ENCODE data around the gene SYNE2.
"Not testable (repeated sequence)": the region's sequence is repeated elsewhere in the genome, so short reads cannot be mapped to it uniquely, and the experiment has no call there.

The SYNE2 gene

DNA sequence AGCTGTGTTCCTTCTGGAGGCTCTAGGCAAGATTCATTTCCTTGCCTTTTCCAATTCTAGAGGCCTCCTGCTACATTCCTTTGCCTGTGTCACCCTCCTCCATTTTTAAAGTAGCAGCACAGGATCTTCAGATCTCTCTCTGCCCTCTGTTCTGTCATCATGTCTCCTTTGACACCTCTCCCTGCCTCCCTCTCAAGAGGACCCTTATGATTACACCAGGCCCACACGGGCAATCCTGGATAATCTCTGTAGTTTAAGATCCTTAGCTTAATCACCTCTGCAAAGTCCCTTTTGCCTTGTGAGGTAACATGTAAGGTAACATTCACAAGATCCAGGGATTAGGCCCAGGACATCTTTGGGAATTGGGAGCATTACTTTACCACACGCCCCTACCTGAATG is 155.2 kb downstream of the SYNE2 start:
- DNase-seq (ENCODE audit: low spot score) = no peak
- no peak for FAIRE-seq

DNA sequence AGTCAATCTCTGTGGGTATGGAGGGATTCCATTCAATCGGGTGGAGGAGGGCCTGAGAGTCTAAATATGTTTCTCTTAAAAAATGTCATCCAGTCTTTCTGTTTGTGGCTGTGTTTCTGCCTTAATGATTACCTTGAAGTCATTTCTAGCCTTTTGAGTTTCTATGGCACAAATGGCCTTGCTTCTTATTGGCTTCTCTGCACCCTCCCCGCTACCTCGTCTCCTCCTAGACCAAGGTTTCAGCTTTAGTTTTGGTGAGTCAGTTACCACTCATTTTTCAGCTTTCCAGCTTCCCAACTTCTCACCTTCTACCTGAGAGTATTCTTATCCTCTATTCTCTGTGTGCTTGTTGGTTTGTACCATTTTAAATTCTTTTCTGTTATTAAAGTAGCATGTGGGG is 159.2 kb downstream of the SYNE2 start:
- DNase-seq (ENCODE audit: low spot score) = no peak

DNA sequence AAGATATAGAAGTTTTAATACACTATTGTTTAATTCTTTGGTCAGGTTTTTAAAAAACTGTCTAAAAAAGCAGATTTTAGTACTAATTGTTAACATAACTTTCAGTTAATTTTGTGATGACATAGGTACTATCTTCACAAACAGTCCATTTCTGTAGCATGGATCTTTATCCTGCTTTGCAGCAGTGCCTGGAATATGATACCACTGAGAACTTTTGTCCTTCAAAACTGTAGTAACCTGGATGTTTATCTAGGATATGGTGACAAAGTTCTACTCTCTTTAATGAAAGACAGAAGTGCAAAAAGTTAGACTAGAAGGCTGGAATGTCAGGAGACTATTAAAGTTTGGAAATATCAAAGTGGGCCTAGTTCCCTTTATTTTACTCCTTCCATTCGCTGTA is 159.9 kb downstream of the SYNE2 start:
- DNase-seq (ENCODE audit: low spot score) (no peak), FAIRE-seq (no peak)

More for the DNA sequence above, 159.2 kb downstream of the SYNE2 start:
- FAIRE-seq = no peak

DNA sequence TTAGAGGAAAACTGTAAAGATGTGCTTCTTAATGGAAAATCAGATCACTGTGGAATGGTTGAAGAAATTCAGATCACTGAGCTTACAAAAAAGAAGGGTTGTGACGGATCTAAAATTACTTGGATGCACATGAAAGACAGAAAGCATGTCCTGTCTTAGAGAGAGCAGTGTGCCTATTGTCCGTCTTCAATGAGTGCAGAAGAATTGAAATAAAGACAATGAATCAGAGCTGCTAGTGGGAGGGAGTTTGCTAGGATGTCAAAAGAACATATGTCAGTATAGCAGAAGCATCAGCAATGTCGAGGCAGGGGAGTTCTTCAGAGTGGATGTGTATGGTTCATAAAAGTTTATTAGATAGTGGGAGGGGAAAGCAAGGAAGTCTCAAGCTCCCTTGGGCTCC is 172.7 kb downstream of the SYNE2 start:
- FAIRE-seq (no peak), DNase-seq (ENCODE audit: low spot score) (no peak)

DNA sequence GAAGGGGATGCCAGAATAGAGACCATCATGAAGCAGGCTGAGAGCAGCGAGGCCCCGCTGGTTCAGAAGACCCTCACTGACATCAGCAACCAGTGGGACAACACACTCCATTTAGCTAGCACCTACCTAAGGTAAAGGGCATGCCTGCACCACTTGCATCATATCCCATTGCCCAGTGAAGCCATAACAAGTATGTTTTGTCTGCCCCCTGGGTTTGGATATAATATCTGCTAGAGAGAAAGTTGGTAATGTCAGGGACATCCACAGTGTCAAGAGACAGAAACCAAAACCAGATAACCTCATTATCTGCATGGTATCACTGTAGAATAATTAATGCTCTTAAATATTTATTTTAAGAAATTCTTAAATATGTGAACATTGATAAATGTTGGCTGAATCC is 173.8 kb downstream of the SYNE2 start:
- FAIRE-seq = no peak
- DNase-seq (ENCODE audit: low spot score) = no peak

DNA sequence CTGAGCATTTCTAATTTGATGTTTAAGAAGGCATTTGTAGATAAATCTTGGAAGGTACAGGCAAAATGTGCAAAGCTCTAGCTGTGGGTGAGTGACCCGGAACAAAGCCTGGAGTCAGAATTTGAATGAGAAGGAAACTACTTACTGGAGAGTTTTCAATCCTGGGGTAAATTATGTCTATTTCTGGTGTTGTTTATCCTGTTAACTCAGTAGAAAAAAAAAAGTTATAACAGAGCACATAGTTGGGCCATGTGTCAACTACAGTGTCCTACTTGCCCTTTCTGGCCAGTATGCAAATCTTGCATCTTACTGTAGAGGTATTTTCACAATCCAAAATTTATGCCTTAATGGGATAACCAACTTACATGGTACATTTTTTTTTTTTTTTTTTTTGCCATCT is 182.3 kb downstream of the SYNE2 start:
- DNase-seq (ENCODE audit: low spot score) (no peak), FAIRE-seq (no peak)

DNA sequence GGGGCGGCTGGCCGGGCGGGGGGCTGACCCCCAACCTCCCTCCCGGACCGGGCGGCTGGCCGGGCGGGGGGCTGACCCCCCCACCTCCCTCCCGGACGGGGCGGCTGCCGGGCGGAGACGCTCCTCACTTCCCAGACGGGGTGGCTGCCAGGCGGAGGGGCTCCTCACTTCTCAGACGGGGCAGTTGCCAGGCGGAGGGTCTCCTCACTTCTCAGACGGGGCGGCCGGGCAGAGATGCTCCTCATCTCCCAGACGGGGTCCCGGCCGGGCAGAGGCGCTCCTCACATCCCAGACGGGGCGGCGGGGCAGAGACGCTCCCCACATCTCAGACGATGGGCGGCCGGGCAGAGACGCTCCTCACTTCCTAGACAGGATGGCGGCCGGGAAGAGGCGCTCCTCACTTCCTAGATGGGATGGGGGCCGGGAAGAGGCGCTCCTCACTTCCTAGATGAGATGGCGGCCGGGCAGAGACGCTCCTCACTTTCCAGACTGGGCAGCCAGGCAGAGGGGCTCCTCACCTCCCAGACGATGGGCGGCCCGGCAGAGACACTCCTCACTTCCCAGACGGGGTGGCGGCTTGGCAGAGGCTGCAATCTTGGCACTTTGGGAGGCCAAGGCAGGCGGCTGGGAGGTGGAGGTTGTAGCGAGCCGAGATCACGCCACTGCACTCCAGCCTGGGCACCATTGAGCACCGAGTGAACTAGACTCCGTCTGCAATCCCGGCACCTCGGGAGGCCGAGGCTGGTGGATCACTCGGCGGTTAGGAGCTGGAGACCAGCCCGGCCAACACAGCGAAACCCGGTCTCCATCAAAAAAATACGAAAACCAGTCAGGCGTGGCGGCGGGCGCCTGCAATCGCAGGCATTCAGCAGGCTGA is 185.3 kb downstream of the SYNE2 start:
- FAIRE-seq = not testable (repeated sequence)

DNA sequence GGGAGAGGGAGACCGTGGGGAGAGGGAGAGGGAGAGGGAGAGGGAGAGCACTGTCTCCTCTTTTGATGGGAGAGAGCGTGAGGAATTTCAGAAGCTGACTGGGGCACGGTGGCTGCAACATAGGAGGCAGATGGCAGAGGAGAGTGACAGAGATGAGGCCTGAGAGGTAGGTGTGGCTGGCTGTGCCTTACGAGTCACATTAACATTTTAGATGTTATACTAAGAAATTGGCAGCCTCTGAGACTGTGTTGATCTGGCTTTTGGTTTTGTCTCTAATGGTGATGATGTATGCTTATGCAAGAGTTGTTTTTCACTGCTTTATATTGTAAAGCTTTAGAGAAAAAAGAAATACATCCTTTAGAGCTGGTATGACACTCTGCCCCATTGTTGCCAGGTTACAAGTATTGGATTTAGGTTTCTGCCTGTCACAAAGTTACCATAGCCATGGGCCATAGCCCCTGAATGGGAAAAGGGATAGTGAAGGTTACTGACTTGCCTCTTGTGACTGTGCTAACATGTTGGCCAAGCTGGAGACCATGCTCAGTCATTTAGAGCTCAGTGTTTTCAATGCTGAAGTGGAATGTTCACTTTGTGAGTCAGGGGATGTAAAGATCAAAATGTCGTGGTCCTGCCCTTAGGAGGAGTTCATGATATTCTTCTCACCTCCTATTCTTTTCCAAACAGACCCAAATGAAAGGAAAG is 186.2 kb downstream of the SYNE2 start:
- no peak for DNase-seq (ENCODE audit: low spot score)
- FAIRE-seq = no peak

More for the DNA sequence above, 185.3 kb downstream of the SYNE2 start:
- DNase-seq (ENCODE audit: low spot score) = not testable (repeated sequence)

DNA sequence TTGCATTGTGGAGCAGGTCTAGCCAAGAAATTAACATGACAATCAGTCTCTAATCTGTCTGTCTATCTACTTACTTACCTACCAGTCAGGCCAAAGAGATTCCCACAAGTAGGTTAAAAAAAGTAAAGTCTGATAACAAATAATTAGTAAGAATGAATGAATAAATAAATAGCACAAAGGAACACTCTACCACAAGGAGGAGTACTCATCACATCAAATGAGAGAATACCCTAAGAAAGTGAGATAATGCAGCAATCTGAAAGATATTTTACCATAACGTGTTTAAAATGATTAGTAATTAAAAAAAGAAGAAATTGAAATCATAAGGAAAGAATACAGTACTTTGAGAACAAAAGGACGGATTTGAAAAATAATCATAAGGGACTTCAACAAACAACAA is 187.2 kb downstream of the SYNE2 start:
- DNase-seq (ENCODE audit: low spot score) = no peak
- no peak for FAIRE-seq

DNA sequence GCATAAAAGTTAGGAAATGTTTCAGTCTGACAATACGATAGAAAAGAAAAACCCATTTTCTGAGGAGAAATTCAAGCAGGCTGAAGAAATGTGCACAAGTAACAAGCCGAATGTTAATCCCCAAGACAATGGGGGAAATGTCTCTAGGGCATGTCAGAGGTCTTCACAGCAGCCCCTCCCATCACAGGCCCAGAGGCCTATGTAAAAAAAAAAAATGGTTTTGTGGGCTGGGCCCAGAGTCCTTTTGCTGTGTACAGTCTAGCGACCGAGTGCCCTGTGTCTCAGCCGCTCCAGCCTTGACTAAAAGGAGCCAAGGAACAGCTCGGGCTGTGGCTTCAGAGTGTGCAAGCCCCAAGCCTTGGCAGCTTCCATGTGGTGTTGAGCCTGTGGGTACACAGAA is 190.5 kb downstream of the SYNE2 start:
- FAIRE-seq = not testable (repeated sequence)

DNA sequence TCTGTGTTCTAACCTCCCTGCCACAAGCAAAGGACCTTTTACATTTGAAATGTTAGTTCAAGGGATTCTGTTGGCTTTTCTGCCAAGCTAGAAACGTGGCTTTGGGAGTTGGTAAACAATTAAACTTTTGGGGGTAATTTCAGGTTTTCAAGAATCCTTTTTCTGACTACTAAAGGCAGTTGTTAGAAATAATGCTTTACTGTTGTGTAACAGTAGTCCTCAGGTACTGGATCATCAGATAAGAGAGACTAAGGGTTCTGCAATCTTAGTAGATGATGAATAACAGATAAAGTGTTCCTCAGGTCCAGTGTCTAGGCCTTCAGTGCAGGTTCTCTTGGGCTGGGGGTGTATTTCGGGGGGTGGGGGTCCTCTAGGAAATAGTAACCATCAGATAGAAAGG is 192.3 kb downstream of the SYNE2 start:
- FAIRE-seq (no peak), DNase-seq (ENCODE audit: low spot score) (no peak)

More for the DNA sequence above, 190.5 kb downstream of the SYNE2 start:
- DNase-seq (ENCODE audit: low spot score) = not testable (repeated sequence)

DNA sequence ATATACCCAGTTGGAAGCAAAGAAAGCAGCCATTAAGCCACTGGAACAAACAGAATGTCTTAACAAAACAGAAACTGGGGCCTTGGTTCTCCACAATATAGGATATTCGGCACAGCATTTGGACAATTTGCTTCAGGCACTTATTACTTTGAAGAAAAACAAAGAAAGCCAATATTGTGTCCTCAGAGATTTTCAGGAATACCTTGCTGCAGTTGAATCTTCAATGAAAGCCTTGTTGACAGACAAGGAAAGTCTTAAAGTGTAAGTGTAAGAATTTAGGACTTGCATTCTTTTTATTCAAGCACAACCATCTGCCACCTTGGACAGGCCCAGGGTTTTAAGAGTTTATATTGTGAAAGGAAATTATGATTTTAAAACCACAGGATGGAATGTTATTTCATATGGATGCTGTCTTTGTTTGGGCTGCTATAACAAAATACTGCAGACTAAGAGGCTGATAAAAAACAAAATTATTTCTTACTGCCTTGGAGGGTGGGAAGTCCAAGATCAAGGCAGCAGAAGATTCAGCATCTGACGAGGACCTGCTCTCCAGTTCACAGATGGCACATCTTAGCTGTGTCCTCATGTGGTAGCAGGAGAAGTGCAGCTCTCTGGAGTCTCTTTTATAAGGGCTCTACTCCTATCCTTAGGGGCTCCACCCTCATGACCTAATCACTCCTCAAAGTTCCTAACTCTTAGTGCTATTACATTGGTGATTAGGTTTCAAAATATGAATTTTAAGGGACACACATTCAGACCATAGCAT is 197.0 kb downstream of the SYNE2 start:
- FAIRE-seq = no peak
- no peak for DNase-seq (ENCODE audit: low spot score)

DNA sequence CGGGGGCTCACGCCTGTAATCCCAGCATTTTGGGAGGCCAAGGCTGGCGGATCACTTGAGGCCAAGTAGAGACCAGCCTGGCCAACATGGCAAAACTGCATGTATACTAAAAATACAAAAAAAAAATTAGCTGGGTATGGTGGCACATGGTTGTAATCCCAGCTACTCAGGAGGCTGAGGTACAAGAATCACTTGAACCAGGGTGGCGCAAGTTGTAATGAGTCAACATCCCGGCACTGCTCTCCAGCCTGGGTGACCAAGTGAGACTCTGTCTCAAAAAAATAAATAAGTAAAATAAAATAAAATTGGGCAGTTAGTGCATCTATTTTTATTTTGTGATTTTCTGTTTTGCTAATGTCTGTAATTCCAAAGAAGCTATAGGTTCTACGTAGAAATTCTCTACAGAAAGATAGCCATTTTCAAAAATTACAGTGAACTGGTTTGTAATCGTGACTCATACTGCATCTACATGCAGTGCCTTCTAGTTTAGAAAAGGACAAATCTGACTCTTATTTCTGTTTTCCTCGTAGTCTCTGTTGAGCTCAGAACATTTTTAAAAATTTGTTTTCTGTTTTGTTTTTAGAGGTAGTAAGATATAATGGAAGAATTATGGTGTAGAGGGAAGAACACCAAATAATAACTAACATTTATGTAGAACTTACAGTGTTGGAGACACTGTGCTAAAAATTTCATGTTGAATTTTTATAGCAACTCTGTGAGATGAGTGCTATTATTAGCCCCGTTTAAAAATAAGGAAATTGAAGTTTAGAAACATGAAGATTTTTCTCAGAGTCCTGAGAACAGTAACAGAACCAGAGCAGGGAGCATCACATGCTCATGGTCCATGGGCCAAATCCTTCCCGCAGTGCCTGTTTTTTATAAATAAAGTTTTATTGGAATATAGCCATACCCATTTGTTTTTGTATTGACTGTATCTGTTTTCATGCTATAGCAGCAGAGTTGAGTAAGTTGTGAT is 201.2 kb downstream of the SYNE2 start:
- no peak for DNase-seq (ENCODE audit: low spot score)
- FAIRE-seq = no peak

DNA sequence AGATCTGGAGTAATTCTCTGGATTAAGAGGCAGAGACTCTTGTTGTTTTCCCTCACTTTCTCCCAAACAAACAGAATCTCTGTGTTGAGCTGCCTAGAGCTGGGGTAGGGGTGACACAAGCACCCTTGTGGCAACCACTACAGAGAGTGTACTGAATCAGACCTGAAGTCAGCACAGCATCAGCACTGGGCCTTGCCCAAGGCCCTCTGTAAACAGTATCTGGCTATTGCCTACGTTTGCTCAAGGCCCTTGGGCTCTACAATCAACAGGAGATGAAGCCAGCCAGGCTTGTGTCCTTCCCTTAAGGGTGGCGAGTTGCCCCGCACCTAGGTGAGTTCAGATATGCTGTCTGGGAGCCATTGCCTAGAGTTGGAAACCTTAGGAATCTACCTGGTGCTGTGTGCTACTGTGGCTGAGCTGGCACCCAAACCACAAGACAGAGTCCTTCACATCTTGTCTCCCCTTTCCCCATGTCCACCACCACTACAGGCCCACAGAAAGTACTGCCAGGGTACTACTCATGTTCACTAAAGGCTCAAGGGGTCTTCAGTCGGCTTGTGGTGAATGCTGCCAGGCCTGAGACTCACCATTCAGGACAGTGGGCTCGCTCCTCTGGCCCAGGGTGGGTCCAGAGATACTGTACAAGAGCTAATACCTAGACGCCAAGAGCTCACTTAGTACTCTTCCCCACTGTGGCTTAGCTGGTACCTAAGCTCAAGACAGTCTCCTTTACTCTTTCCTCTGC is 206.8 kb downstream of the SYNE2 start:
- DNase-seq (ENCODE audit: low spot score) = no peak
- no peak for FAIRE-seq

DNA sequence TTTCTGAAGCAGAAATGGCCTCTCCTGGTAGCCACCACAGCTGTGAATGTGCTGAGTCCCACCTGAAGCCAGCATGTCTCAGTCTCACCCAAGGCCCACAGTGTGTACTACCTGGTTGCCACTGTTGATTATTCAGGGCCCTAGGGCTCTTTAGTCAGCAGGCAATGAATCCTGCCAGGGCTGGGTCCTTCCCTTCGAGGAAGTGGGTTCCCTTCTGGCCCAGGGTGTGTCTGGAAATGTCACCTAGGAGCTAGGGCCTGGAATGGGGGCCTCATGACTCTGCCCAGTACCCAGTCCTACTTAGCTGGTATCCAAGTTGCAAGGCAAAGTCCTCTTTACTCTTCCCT is 207.4 kb downstream of the SYNE2 start:
- FAIRE-seq (no peak), DNase-seq (ENCODE audit: low spot score) (no peak)

DNA sequence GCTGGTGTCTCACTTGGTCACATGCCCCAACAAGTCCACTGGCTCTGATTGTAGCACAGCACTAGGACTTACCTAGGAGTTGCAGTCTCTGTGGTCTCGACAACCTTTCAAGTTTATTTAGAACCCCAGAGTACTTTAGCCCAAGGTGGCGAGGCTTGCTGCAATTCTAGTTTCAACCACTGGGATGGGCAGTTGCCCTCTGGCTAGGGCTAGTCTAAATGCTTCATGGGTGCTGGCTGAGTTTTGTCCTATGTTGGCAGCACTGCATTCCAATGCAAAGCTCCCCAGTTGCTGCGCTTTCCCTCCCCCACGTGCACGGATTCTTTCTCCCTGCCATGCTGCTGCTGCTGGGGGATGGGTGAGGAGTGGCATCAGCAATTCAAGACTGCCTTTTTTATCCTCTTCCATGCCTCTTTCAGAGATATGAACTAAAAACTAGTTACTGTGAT is 207.9 kb downstream of the SYNE2 start:
- no peak for DNase-seq (ENCODE audit: low spot score)
- no peak for FAIRE-seq

DNA sequence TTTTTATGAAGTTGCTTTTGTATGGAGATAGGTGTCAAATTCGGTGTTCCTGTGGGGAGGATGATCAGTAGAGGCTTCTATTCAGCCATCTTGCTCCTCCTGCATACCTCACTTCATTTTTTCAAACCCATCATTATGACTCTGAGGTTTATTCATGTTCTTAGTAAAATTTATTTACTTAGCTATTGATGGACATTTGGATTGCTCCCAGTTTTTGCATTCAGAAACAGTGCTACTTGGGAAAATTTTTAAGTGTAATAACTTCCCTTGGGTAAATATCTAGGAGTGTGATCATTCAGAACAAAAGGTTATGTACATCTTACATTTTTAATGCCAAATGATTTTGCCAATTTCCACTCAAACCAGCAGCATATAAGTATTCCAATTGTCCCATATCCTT is 208.3 kb downstream of the SYNE2 start:
- DNase-seq (ENCODE audit: low spot score) (no peak), FAIRE-seq (no peak)

DNA sequence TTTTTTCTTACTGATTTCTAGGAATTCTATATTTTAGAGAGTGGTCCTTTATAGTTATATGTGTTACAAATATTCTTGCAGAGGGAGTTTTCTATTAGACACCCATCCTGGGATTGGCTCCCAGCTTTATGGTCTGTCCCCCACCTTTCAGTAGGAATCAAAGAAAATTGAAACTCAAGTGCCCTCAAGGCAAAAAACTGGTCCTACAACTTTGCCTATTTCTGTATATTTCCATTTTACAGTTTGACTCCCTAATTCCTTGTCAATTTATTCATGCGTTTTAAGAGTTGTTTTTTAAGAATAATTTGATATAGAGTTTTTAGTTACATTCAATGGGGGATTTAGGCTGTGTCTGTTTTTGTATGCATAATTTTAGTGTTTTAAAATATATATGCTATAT is 208.9 kb downstream of the SYNE2 start:
- no peak for DNase-seq (ENCODE audit: low spot score)
- no peak for FAIRE-seq

DNA sequence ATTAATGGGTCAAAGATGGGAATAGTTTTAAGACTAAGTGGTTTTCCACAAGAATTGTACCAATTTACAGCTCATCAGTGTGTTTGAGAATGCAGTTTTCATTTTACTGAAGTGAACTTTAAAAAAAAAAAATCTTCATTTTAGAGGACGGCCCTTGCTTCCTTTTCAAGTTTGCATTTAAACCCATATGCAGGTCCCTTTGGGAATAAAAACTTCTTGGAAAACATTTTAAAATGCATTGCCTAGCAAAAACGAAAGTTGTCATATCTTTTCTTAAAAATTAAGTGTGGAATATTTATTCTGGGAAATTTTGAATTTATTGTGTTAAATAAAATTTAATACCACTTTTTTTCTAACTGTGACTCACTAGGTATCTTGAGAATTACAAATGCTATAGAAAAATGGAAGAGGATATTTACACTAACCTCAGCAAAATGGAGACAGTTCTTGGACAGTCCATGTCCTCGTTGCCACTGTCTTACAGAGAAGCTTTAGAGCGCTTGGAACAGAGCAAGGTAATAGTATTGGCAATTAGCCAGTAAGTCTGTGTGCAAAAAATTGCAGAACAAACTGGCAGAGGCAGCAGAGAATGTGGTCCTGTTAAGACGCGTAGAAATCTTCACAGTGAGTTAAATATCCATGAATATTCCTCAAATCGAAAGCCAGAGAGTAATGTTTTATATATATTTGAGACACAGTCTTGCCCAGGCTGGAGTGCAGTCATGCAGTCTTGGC is 209.7 kb downstream of the SYNE2 start:
- FAIRE-seq (no peak), DNase-seq (ENCODE audit: low spot score) (no peak)
